ENCODE results near the gene HIBCH. TPM values are rescaled to one million over a fixed set of nuclear protein-coding genes. Genes with fewer than 3 reads are reported as not detected.

HIBCH gene
- total and polyA plus RNA-seq, 7 donors, result 17.3 to 39.0 (median 22.3) TPM

DNA sequence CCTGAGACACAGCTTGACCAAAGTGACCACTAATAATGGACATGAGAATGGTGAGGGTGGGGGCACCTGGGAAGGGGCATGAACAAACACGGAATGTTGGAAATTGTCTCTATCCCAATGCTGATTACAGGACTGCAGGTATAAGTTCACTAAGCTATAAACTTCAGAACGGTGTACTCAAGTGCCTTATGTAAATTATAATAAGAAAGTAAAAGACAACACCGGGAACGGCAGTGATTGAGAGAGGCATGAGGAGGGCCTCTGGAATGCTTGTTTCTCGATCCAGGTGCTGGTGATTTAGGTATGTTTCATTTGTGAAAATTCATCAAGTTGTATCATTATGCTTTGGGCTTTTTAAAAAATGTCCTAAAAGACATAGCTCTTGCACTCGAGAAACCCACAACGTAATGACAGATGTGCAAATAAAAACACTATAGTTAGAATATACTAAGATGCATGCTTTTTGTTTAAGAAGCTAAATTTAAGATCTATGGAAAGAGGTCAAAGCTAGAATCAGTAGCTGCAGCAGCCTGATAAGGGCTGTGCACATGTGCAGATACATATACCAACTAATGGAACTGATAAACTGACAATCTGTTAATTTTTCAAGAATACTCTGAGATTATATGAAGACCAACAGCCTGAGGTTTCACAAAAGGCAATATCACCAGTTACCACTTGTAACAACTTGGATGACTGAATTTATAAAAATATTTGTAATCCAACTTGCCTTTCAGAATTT, 7.6 kb downstream of the HIBCH start:
- peaks cover 0 to 17% of the 10 kb centered on the region in 2 donors for H3K36me3 ChIP-seq (ENCODE audit: insufficient read depth in 1 of 2, low read depth in 1 of 2)

DNA sequence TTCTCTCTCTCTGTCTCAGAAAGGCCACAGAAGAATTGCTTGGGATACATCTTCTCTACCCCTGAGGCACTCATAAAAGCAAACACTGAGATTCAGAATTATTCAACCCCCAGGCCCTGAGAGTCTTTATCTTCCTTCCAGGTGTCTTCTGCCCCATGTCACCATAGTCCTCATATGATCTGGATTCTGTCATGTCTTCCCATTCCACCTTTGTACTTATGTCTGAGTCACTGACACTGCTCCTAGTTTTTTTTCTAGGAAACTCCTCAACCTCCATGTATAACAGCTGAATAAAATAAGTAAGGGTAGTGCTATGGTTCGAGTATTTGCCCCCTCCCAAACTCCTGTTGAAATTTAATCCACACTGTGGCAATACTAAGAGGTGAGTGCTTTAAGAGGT, 11.6 kb downstream of the HIBCH start:
- Histone ChIP-seq H3K4me3 (no peak overlapping the region), H3K9me3 (no peaks in the 10 kb centered on the region), H3K36me3 (ENCODE audit: insufficient read depth in 1 of 2, low read depth in 1 of 2) (peaks cover 0 to 15% of the 10 kb centered on the region in 2 donors), H3K4me1 (peaks cover 11% of the 10 kb centered on the region), H3K27me3 (ENCODE audit: insufficient read depth in 3 of 3, low read length in 2 of 3) (no peaks in the 10 kb centered on the region), H3K27ac (no peak overlapping the region)
- no peak for DNase-seq
- TF ChIP-seq CTCF (IDR thresholded peaks at IDR 0.05), result no peak
- ATAC-seq, result no peak
- intact Hi-C loops (cut with DNase I), result no loop called here
- 89 to 97% (median 96%) methylated on average over 1 of the region's 1 CpG for WGBS, 3 donors

More for the DNA sequence above, 7.6 kb downstream of the HIBCH start:
- WGBS, 3 donors, result 84 to 88% (median 86%) methylated on average over 7 of the region's 7 CpGs
- H3K27me3 ChIP-seq (ENCODE audit: insufficient read depth in 3 of 3, low read length in 2 of 3), result no peaks in the 10 kb centered on the region
- no peaks in the 10 kb centered on the region for H3K9me3 ChIP-seq
- DNase-seq (no peak), ATAC-seq (no peak)
- H3K4me1 ChIP-seq, result peaks cover 27% of the 10 kb centered on the region
- intact Hi-C loops (cut with DNase I), result no loop called here
- no peak overlapping the region for H3K27ac ChIP-seq
- H3K4me3 ChIP-seq, result no peak overlapping the region
- TF ChIP-seq CTCF (IDR thresholded peaks at IDR 0.05), result no peak

DNA sequence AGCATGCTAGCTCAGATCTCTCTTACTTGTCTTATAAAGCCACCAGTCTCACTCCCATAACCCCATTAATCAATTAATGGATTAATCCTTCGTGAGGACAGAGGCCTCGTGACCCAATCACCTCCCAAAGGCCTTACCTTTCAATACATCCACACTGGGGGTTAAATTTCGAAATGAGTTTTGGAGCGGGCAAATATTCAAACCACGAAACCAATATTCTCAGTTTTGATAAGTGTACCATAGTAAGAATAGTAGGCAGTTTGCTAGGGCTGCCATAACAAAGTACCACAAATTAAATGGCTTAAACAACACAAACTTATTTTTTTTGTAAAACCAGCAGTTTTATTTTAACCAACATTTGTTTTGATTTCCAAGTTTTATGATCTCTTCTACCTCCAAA, 15.2 kb downstream of the HIBCH start:
- no peaks in the 10 kb centered on the region for H3K4me1 ChIP-seq
- no peak for DNase-seq
- 90 to 97% (median 93%) methylated on average over 5 of the region's 5 CpGs for WGBS, 3 donors
- H3K9me3 ChIP-seq, result no peaks in the 10 kb centered on the region
- no peak overlapping the region for H3K27ac ChIP-seq
- H3K27me3 ChIP-seq (ENCODE audit: insufficient read depth in 3 of 3, low read length in 2 of 3), result no peaks in the 10 kb centered on the region
- no peak overlapping the region for H3K4me3 ChIP-seq
- intact Hi-C loops (cut with DNase I), result no loop called here
- ATAC-seq, result no peak
- peaks cover 0 to 9% of the 10 kb centered on the region in 2 donors for H3K36me3 ChIP-seq (ENCODE audit: insufficient read depth in 1 of 2, low read depth in 1 of 2)
- no peak for TF ChIP-seq CTCF (IDR thresholded peaks at IDR 0.05)

GRCh38 chr2:190303647-190304046, 16.0 kb downstream of the HIBCH start:
- Histone ChIP-seq H3K4me1 (no peaks in the 10 kb centered on the region), H3K9me3 (no peaks in the 10 kb centered on the region), H3K27me3 (ENCODE audit: insufficient read depth in 3 of 3, low read length in 2 of 3) (no peaks in the 10 kb centered on the region), H3K4me3 (no peak overlapping the region), H3K27ac (no peak overlapping the region), H3K36me3 (ENCODE audit: insufficient read depth in 1 of 2, low read depth in 1 of 2) (peaks cover 0 to 4% of the 10 kb centered on the region in 2 donors)
- intact Hi-C loops (cut with DNase I), result no loop called here
- no peak for TF ChIP-seq CTCF (IDR thresholded peaks at IDR 0.05)
- ATAC-seq (no peak), DNase-seq (no peak)

DNA sequence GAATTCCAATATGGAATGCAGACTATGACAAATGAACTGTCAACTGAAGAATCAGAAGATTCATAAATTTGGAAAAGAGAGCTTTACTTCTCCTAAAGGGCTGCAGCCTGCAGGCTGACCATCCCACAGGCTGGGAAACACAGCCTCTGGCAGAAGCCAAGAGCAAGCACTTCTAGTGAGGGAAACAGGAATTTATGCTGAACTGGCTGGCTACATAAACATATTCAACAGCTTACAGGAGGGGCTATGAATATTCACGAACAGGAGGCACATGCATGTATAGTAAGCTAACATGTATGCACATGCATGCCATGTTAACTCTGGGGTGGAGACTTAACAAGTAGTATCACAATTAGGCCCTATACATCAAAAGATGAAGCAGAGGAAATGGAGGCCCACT, 17.6 kb downstream of the HIBCH start:
- Histone ChIP-seq H3K4me1 (no peaks in the 10 kb centered on the region), H3K27ac (no peak overlapping the region), H3K27me3 (ENCODE audit: insufficient read depth in 3 of 3, low read length in 2 of 3) (no peaks in the 10 kb centered on the region), H3K36me3 (ENCODE audit: insufficient read depth in 1 of 2, low read depth in 1 of 2) (peaks cover 0 to 4% of the 10 kb centered on the region in 2 donors), H3K4me3 (no peak overlapping the region), H3K9me3 (no peaks in the 10 kb centered on the region)
- TF ChIP-seq CTCF (IDR thresholded peaks at IDR 0.05), result no peak
- DNase-seq, result no peak
- intact Hi-C loops (cut with DNase I), result no loop called here
- WGBS, 3 donors, result 93 to 96% (median 95%) methylated on average over 1 of the region's 1 CpG
- ATAC-seq, result no peak
